Astrocyte of the cerebellum (primary cell): Measurements from ENCODE around the gene NEK6.

Experiments used
- DNase-seq: peaks from one replicate; pipeline ENCODE4 v3.0.0-alpha.2; 2011; ENCODE audit warnings: low read depth
- H3K4me3 ChIP-seq: 2 replicates; pipeline ENCODE4 v1.5.1; 2011; ENCODE audit warnings: mild to moderate bottlenecking, low read depth, low read length, moderate library complexity
- in situ Hi-C: cut with HindIII; loops from 2 replicates; pipeline ENCODE4 v1.10.0; 2017; ENCODE audit warnings: low sequenced_read_pairs
- TF ChIP-seq, protein P1 (sequence below): IDR thresholded peaks from 2 replicates; pipeline ENCODE4 v1.5.1; 2012; ENCODE audit warnings: low read length, low read depth, moderate library complexity, mild to moderate bottlenecking; ENCODE audit errors: missing control alignments

The NEK6 gene

DNA sequence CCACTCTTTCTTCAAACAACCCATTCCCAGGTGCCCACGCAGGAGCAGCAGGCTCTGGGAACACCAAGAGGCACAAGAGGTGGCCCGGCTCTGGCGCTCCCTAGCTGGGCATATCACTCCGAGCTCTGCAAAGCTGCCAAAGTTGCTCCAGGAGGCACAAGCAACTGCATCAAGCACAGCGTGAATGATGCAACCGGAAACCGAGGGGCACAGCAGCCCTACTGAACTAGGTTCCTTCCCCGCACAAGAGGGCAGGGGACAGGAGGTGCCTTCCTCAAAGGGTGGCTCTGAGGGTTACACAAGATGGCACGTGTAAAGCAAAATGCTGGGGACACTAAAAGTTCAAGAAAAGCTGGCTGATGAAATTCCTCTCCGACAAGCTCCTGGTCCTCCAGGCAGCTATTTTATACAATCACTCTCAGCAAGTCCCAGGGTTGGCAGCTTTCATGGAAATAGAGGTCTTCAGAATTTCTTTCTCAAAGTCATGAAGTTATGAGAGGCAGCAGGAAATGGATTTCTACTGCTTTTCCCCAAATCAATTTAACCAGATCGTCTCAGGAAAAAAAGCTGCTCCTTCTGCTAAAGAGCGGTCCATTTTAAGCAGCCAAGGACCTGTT, 134.6 kb downstream of the NEK6 start:
- DNase-seq: no peak
- TF ChIP-seq, protein P1, sequence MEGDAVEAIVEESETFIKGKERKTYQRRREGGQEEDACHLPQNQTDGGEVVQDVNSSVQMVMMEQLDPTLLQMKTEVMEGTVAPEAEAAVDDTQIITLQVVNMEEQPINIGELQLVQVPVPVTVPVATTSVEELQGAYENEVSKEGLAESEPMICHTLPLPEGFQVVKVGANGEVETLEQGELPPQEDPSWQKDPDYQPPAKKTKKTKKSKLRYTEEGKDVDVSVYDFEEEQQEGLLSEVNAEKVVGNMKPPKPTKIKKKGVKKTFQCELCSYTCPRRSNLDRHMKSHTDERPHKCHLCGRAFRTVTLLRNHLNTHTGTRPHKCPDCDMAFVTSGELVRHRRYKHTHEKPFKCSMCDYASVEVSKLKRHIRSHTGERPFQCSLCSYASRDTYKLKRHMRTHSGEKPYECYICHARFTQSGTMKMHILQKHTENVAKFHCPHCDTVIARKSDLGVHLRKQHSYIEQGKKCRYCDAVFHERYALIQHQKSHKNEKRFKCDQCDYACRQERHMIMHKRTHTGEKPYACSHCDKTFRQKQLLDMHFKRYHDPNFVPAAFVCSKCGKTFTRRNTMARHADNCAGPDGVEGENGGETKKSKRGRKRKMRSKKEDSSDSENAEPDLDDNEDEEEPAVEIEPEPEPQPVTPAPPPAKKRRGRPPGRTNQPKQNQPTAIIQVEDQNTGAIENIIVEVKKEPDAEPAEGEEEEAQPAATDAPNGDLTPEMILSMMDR: no peak
- no peak overlapping the region for H3K4me3 ChIP-seq
- in situ Hi-C loops: no loop called here

DNA sequence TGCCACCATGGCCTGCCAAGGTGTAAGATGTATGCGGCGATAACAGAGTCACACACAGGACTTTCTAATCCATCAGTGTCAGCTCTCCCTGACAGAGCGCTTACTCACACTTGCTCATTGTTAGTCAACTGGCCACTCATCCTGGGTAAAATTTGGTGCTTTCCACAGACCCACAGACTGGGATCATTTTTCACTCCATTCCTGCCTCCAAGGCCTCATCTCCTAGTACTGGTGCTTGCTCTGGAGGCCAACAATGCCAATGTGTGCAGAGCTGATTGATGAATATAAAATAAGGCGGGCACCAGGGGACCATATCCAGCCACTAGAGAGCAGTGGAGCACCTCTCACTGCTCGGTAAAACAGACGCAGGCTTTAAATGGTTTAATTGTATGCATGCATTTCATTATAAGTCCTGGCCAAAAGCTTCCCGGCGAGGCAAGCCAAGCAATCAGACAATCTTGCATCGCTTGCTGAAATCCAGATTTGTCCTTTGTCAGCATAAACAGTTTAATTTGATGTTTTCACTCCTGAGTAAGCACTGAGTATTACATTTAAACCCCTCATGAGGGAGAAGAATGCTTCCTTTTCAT, 135.2 kb downstream of the NEK6 start:
- H3K4me3 ChIP-seq: no peak overlapping the region
- in situ Hi-C loops: no loop called here
- TF ChIP-seq, protein P1: peak; percentile 67
- DNase-seq: peak; percentile 62

DNA sequence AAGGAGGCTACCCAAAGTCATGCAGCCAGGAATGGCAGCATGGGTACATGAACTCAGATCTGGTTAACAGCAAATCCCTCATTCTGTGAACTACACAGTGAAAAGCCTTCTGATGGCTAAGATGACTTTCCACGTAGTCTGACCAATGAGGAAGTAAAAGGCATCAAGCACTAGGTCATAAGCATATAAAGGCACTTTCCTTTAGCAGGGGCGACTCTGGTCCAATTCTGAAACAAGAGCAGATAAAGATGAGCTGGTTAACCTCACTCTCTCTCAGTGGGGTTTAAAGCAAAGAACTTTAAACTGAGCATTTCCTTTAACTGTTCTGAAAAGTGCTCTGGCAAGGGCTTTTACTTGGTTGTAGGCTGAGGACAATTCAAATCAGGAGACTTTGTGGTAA, 136.4 kb downstream of the NEK6 start:
- H3K4me3 ChIP-seq: no peak overlapping the region
- TF ChIP-seq, protein P1: no peak
- no peak for DNase-seq
- in situ Hi-C loops: no loop called here

DNA sequence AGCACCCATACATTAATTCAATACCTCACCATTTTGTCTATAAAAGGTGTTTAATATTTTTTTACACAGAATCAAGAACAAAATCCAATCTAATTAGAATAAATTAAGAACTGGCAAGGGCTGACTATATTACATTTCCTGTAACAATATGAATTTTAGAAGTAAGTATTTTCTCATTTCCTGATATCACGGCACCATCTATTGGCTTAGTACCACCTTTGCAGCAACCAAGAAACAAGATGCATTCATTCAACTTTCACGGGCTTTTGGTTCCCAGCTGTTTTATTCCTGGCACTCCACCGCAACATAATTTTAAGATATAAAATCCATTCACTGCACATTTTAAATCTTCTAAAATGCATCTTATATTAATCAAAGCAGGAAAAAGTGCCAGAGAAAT, 136.8 kb downstream of the NEK6 start:
- no peak for DNase-seq
- in situ Hi-C loops: no loop called here
- TF ChIP-seq, protein P1: no peak
- no peak overlapping the region for H3K4me3 ChIP-seq

DNA sequence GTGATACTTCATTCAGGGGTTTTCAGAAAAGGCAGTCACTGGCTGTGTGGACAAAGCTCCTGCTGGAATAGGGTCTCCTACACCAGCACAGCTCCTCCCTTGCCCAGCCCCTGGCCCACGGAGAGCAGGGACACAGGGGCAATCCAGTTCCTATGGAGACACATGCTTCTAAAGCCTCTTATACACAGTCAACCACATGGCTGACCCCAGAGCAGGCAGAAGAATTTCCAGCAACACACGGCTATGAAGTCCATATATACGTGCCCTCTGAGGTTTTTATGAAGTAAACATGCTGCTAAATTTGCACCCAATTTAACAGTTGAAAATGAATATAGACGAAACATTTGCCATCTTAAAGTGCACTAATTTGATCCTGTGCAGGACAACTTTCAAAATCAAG, 138.1 kb downstream of the NEK6 start:
- DNase-seq: no peak
- H3K4me3 ChIP-seq: no peak overlapping the region
- in situ Hi-C loops: no loop called here
- TF ChIP-seq, protein P1: no peak

DNA sequence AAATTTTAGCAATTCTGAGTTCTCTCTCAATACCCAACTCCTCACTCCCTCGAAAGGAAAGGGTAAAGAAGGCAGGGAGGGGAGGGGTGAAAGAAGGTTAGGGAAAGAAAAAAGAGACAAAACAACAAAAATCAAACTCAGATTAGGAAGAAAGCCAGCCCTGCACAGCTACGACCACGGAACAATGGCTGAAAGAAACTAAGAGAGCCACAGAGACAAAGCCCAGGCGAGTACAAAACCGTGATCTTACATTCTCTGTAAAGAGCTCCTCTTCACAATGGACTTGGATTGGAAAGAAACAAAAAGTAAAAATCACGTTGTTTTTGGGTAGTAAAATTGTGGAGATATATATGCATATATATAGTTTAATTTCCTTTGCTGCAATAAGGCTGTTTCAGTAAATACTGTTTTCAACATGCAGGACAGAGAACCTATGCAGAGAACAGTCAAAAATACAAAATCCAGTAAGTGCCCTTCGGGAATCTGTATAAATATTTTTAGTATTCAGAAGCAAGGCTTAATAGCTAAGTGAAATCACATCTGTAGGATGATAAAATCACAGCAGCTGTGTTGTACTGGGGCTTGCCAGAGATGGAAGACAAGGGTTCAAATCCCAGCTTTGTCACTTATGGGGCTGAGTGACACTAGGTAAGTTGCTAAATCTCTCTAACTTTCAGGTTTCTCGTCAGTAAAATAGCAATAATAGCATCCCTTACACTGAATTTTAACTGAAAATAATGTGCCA, 140.6 kb downstream of the NEK6 start:
- no peak for DNase-seq
- TF ChIP-seq, protein P1: no peak
- no peak overlapping the region for H3K4me3 ChIP-seq
- in situ Hi-C loops: no loop called here
